Measurements from ENCODE around the gene RAD17. TPM values are rescaled to one million over a fixed set of nuclear protein-coding genes. Genes with fewer than 3 reads are reported as not detected.

The RAD17 gene
- polyA plus RNA-seq, 1 donor from 2014 or later: 51.8 TPM

- no peak for TF ChIP-seq RAD21 (conservative IDR thresholded peaks at IDR 0.05)
- TF ChIP-seq REST (IDR thresholded peaks at IDR 0.05; ENCODE audit: borderline replicate concordance): no peak
- no peak for TF ChIP-seq TAF1 (IDR thresholded peaks at IDR 0.05; ENCODE audit: low read depth)
These were observed 28.0 kb upstream of the RAD17 start for GRCh38 chr5:69341520-69342161.

GRCh38 chr5:69343083-69343482 lies 26.5 kb upstream of the RAD17 start:
- Histone ChIP-seq H3K36me3 (ENCODE audit: insufficient read depth, low read length) (no peaks in the 10 kb centered on the region), H4K20me1 (ENCODE audit: insufficient read depth) (no peaks in the 10 kb centered on the region), H3K79me2 (replicated peaks; ENCODE audit: insufficient read depth, low read length) (no peaks in the 10 kb centered on the region), H3F3A (ENCODE audit: insufficient read depth, low read length, poor library complexity, severe bottlenecking) (no peaks in the 10 kb centered on the region), H3K9me2 (ENCODE audit: insufficient read depth, low read length) (no peaks in the 10 kb centered on the region), H3K4me2 (ENCODE audit: low read length) (no peak overlapping the region), H3K27me3 (ENCODE audit: insufficient read depth, low read depth, low read length) (no peaks in the 10 kb centered on the region), H2AFZ (ENCODE audit: low read depth, low read length) (no peak overlapping the region), H3K9ac (ENCODE audit: low read length) (no peak overlapping the region), H3K4me3 (ENCODE audit: low read length) (no peak overlapping the region), H3K27ac (ENCODE audit: low read length) (no peak overlapping the region), H3K9me3 (ENCODE audit: low read length) (no peaks in the 10 kb centered on the region)
- TF ChIP-seq MXI1 (conservative IDR thresholded peaks at IDR 0.05; ENCODE audit: poor library complexity, severe bottlenecking) (no peak), POLR2AphosphoS5 (IDR thresholded peaks at IDR 0.05) (no peak), RAD21 (conservative IDR thresholded peaks at IDR 0.05) (no peak)

More at GRCh38 chr5:69341520-69342161, 28.0 kb upstream of the RAD17 start:
- H3K4me3 ChIP-seq (ENCODE audit: low read length): no peak overlapping the region
- no peaks in the 10 kb centered on the region for H3K79me2 ChIP-seq (replicated peaks; ENCODE audit: insufficient read depth, low read length)
- no peak overlapping the region for H3K4me2 ChIP-seq (ENCODE audit: low read length)
- H3K36me3 ChIP-seq (ENCODE audit: insufficient read depth, low read length): no peaks in the 10 kb centered on the region
- no peak overlapping the region for H3K9ac ChIP-seq (ENCODE audit: low read length)
- H3K27ac ChIP-seq (ENCODE audit: low read length): no peak overlapping the region
- H3K27me3 ChIP-seq (ENCODE audit: insufficient read depth, low read depth, low read length): no peaks in the 10 kb centered on the region
- no peaks in the 10 kb centered on the region for H3F3A ChIP-seq (ENCODE audit: insufficient read depth, low read length, poor library complexity, severe bottlenecking)
- H3K9me3 ChIP-seq (ENCODE audit: low read length): no peaks in the 10 kb centered on the region
- no peak overlapping the region for H2AFZ ChIP-seq (ENCODE audit: low read depth, low read length)
- no peaks in the 10 kb centered on the region for H4K20me1 ChIP-seq (ENCODE audit: insufficient read depth)
- no peaks in the 10 kb centered on the region for H3K9me2 ChIP-seq (ENCODE audit: insufficient read depth, low read length)

- Histone ChIP-seq H3K36me3 (ENCODE audit: insufficient read depth, low read length) (peaks cover 6% of the 10 kb centered on the region), H3K27me3 (ENCODE audit: insufficient read depth, low read depth, low read length) (no peaks in the 10 kb centered on the region), H3K9ac (ENCODE audit: low read length) (no peak overlapping the region), H3F3A (ENCODE audit: insufficient read depth, low read length, poor library complexity, severe bottlenecking) (no peaks in the 10 kb centered on the region), H4K20me1 (ENCODE audit: insufficient read depth) (no peaks in the 10 kb centered on the region), H3K9me3 (ENCODE audit: low read length) (no peaks in the 10 kb centered on the region), H3K4me2 (ENCODE audit: low read length) (no peak overlapping the region), H2AFZ (ENCODE audit: low read depth, low read length) (no peak overlapping the region), H3K4me3 (ENCODE audit: low read length) (no peak overlapping the region), H3K9me2 (ENCODE audit: insufficient read depth, low read length) (no peaks in the 10 kb centered on the region), H3K79me2 (replicated peaks; ENCODE audit: insufficient read depth, low read length) (no peaks in the 10 kb centered on the region), H3K27ac (ENCODE audit: low read length) (no peak overlapping the region)
- TF ChIP-seq RAD21 (conservative IDR thresholded peaks at IDR 0.05) (no peak), SMC3 (conservative IDR thresholded peaks at IDR 0.05; ENCODE audit: poor library complexity) (no peak), EZH2 (IDR thresholded peaks at IDR 0.05; ENCODE audit: borderline replicate concordance, insufficient read depth, low read length, poor library complexity, severe bottlenecking) (no peak), TAF1 (IDR thresholded peaks at IDR 0.05; ENCODE audit: low read depth) (no peak), CTCF (IDR thresholded peaks at IDR 0.05; ENCODE audit: poor library complexity, severe bottlenecking) (no peak), EP300 (conservative IDR thresholded peaks at IDR 0.05; ENCODE audit: poor library complexity, severe bottlenecking) (no peak), MXI1 (conservative IDR thresholded peaks at IDR 0.05; ENCODE audit: poor library complexity, severe bottlenecking) (no peak), REST (IDR thresholded peaks at IDR 0.05; ENCODE audit: borderline replicate concordance) (no peak), POLR2AphosphoS5 (IDR thresholded peaks at IDR 0.05) (no peak)
These were observed 19.0 kb upstream of the RAD17 start for GRCh38 chr5:69350664-69351063.

All from neural cell (in vitro differentiated cells).